WTC11 (cell line): ENCODE data around the gene S1PR2.

ENCODE experiments used
- CREM ChIP-seq: sonication (generic); formaldehyde crosslinking; IDR thresholded peaks from 2 replicates; pipeline ENCODE4 v1.8.1; 2022; ENCODE audit warnings: mild to moderate bottlenecking, missing genetic modification reagents, moderate library complexity
- JUN ChIP-seq: sonication (generic); formaldehyde crosslinking; IDR thresholded peaks from 2 replicates; pipeline ENCODE4 v1.8.0; 2023; ENCODE audit warnings: mild to moderate bottlenecking, missing genetic modification reagents
- TEAD4 ChIP-seq: sonication (generic); formaldehyde crosslinking; IDR thresholded peaks from 2 replicates; pipeline ENCODE4 v1.8.0; 2022; ENCODE audit warnings: mild to moderate bottlenecking, missing genetic modification reagents
- ZNF138 ChIP-seq: sonication (generic); formaldehyde crosslinking; conservative IDR thresholded peaks from 2 replicates; pipeline ENCODE4 v1.8.1; 2022; ENCODE audit warnings: mild to moderate bottlenecking, moderate library complexity, missing genetic modification reagents
- ZNF423 ChIP-seq: fragments of 250-450 bp; sonication (Bioruptor Pico); IDR thresholded peaks from 2 replicates; pipeline ENCODE4 v2.1.2; 2022; ENCODE audit warnings: mild to moderate bottlenecking, moderate library complexity
- TF ChIP-seq, protein P1 (sequence below): sonication (generic); formaldehyde crosslinking; IDR thresholded peaks from 2 replicates; pipeline ENCODE4 v1.8.1; 2023; ENCODE audit warnings: mild to moderate bottlenecking, moderate library complexity, missing genetic modification reagents
- TF ChIP-seq, protein P2 (sequence below): fragments of 200-600 bp; IDR thresholded peaks from 2 replicates; pipeline ENCODE4 v1.8.0; 2022; ENCODE audit warnings: antibody characterized with exemption
- TF ChIP-seq, protein P3 (sequence below): sonication (generic); formaldehyde crosslinking; IDR thresholded peaks from 2 replicates; pipeline ENCODE4 v1.8.0; 2022; ENCODE audit warnings: mild to moderate bottlenecking, missing genetic modification reagents
- TF ChIP-seq, protein P4 (sequence below): sonication (generic); formaldehyde crosslinking; IDR thresholded peaks from 2 replicates; pipeline ENCODE4 v1.8.1; 2022; ENCODE audit warnings: low read depth, missing genetic modification reagents, borderline replicate concordance
- TF ChIP-seq, protein P5 (sequence below): sonication (generic); formaldehyde crosslinking; IDR thresholded peaks from 2 replicates; pipeline ENCODE4 v1.8.0; 2023; ENCODE audit warnings: missing genetic modification reagents
- TF ChIP-seq, protein P6 (sequence below): sonication (generic); formaldehyde crosslinking; IDR thresholded peaks from 2 replicates; pipeline ENCODE4 v1.8.1; 2023; ENCODE audit warnings: mild to moderate bottlenecking, missing genetic modification reagents
- TF ChIP-seq, protein P7 (sequence below): sonication (generic); formaldehyde crosslinking; conservative IDR thresholded peaks from 2 replicates; pipeline ENCODE4 v1.8.1; 2022; ENCODE audit warnings: mild to moderate bottlenecking, missing genetic modification reagents

DNA sequence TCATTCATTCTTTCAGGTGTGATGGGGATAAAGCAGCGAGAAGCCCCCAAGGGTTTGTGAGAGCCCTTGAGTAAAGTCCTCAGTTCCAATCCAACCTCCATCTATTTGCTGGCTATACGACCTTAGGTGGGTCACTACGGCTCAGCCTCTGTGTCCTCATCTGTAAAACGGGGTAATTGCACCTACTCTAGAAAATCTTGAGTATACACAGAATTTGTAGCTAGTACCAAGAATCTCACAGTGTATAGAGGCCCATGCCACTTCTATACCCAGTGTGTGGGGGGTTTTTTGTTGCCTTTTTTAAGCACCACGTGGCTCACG lies 36.0 kb downstream of the S1PR2 start:
- TF ChIP-seq, protein P1, sequence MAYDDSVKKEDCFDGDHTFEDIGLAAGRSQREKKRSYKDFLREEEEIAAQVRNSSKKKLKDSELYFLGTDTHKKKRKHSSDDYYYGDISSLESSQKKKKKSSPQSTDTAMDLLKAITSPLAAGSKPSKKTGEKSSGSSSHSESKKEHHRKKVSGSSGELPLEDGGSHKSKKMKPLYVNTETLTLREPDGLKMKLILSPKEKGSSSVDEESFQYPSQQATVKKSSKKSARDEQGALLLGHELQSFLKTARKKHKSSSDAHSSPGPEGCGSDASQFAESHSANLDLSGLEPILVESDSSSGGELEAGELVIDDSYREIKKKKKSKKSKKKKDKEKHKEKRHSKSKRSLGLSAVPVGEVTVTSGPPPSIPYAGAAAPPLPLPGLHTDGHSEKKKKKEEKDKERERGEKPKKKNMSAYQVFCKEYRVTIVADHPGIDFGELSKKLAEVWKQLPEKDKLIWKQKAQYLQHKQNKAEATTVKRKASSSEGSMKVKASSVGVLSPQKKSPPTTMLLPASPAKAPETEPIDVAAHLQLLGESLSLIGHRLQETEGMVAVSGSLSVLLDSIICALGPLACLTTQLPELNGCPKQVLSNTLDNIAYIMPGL = no peak
- TF ChIP-seq TEAD4 (CRISPR knock-in tag) (no peak), JUN (CRISPR knock-in tag) (no peak), CREM (no peak), ZNF138 (CRISPR knock-in tag) (no peak), ZNF423 (CRISPR knock-in tag) (no peak)
- TF ChIP-seq, protein P2, sequence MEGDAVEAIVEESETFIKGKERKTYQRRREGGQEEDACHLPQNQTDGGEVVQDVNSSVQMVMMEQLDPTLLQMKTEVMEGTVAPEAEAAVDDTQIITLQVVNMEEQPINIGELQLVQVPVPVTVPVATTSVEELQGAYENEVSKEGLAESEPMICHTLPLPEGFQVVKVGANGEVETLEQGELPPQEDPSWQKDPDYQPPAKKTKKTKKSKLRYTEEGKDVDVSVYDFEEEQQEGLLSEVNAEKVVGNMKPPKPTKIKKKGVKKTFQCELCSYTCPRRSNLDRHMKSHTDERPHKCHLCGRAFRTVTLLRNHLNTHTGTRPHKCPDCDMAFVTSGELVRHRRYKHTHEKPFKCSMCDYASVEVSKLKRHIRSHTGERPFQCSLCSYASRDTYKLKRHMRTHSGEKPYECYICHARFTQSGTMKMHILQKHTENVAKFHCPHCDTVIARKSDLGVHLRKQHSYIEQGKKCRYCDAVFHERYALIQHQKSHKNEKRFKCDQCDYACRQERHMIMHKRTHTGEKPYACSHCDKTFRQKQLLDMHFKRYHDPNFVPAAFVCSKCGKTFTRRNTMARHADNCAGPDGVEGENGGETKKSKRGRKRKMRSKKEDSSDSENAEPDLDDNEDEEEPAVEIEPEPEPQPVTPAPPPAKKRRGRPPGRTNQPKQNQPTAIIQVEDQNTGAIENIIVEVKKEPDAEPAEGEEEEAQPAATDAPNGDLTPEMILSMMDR = no peak
- TF ChIP-seq, protein P3, sequence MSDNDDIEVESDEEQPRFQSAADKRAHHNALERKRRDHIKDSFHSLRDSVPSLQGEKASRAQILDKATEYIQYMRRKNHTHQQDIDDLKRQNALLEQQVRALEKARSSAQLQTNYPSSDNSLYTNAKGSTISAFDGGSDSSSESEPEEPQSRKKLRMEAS (CRISPR knock-in tag) = no peak
- TF ChIP-seq, protein P4, sequence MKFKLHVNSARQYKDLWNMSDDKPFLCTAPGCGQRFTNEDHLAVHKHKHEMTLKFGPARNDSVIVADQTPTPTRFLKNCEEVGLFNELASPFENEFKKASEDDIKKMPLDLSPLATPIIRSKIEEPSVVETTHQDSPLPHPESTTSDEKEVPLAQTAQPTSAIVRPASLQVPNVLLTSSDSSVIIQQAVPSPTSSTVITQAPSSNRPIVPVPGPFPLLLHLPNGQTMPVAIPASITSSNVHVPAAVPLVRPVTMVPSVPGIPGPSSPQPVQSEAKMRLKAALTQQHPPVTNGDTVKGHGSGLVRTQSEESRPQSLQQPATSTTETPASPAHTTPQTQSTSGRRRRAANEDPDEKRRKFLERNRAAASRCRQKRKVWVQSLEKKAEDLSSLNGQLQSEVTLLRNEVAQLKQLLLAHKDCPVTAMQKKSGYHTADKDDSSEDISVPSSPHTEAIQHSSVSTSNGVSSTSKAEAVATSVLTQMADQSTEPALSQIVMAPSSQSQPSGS = no peak
- TF ChIP-seq, protein P5, sequence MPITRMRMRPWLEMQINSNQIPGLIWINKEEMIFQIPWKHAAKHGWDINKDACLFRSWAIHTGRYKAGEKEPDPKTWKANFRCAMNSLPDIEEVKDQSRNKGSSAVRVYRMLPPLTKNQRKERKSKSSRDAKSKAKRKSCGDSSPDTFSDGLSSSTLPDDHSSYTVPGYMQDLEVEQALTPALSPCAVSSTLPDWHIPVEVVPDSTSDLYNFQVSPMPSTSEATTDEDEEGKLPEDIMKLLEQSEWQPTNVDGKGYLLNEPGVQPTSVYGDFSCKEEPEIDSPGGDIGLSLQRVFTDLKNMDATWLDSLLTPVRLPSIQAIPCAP (CRISPR knock-in tag) = no peak
- TF ChIP-seq, protein P6, sequence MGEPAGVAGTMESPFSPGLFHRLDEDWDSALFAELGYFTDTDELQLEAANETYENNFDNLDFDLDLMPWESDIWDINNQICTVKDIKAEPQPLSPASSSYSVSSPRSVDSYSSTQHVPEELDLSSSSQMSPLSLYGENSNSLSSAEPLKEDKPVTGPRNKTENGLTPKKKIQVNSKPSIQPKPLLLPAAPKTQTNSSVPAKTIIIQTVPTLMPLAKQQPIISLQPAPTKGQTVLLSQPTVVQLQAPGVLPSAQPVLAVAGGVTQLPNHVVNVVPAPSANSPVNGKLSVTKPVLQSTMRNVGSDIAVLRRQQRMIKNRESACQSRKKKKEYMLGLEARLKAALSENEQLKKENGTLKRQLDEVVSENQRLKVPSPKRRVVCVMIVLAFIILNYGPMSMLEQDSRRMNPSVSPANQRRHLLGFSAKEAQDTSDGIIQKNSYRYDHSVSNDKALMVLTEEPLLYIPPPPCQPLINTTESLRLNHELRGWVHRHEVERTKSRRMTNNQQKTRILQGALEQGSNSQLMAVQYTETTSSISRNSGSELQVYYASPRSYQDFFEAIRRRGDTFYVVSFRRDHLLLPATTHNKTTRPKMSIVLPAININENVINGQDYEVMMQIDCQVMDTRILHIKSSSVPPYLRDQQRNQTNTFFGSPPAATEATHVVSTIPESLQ (CRISPR knock-in tag) = no peak
- TF ChIP-seq, protein P7, sequence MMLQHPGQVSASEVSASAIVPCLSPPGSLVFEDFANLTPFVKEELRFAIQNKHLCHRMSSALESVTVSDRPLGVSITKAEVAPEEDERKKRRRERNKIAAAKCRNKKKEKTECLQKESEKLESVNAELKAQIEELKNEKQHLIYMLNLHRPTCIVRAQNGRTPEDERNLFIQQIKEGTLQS (CRISPR knock-in tag) = no peak
